ENCODE measurements around the gene NOS3. TPM values are rescaled to one million over a fixed set of nuclear protein-coding genes. Genes with fewer than 3 reads are reported as not detected.

The NOS3 gene
- total RNA-seq, 1 experiment from 2014 or later = 0.66 TPM

DNA sequence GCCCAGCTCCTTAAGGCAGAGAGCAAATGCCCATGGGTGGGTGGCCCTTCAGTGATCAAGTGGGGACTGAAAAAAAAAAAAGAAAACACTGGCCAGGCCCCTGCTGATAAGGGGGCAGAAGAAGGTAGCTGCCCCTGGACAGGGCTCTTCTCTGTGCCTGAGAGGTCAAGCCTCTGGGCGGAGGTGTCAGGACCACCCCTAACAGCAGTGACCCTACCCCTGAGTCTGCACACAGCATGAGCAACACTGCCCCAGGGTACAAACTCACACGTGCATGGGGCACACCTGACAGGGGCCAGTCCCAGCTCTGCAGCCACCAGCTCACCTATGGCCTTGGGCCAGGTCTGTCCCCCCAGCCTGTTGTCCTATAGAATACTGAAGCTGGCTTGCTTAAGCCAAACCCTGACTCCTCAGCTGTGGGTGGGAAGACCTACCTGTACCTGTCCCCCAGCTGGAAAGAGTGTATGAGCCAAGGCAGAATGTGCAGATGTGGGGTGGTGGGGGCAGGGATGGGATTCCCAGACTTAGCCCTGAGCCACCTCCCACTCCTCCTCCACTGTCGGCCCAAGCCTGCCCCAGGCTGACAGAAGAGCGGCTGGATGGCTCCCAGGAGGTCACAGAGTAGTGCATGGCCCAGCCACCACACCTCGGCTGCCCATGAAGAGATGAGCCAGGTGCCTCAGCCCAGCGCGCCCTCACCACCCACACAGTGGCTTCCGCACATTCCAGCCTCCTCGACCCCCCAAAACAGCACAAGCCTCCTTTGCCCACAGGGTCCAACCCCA, 36.4 kb upstream of the NOS3 start:
- no peaks in the 10 kb centered on the region for H3K9me3 ChIP-seq (ENCODE audit: low read length)
- H3K27ac ChIP-seq (ENCODE audit: low read length) = no peak overlapping the region
- DNase-seq = no peak
- H3K27me3 ChIP-seq (ENCODE audit: low read length) = no peaks in the 10 kb centered on the region
- ChIA-PET CTCF (no interaction called here), POLR2A (ENCODE audit: unreplicated experiment) (no interaction called here)
- no peaks in the 10 kb centered on the region for H3K9me2 ChIP-seq (replicated peaks; ENCODE audit: low read length)
- no TSS peak for BruUV-seq (replicated peaks)
- no peaks in the 10 kb centered on the region for H3K36me3 ChIP-seq (ENCODE audit: low read depth, low read length)
- H3K4me3 ChIP-seq (ENCODE audit: low read length) = no peak overlapping the region
- H3F3A ChIP-seq (ENCODE audit: low read length, unreplicated experiment) = no peaks in the 10 kb centered on the region
- no peaks in the 10 kb centered on the region for H3K4me1 ChIP-seq (ENCODE audit: insufficient read depth, low read length)
- no peak for ATAC-seq
- H2AFZ ChIP-seq (ENCODE audit: low read length) = no peak overlapping the region
- no peaks in the 10 kb centered on the region for H3K79me2 ChIP-seq (ENCODE audit: low read length)
- TF ChIP-seq, protein P1, sequence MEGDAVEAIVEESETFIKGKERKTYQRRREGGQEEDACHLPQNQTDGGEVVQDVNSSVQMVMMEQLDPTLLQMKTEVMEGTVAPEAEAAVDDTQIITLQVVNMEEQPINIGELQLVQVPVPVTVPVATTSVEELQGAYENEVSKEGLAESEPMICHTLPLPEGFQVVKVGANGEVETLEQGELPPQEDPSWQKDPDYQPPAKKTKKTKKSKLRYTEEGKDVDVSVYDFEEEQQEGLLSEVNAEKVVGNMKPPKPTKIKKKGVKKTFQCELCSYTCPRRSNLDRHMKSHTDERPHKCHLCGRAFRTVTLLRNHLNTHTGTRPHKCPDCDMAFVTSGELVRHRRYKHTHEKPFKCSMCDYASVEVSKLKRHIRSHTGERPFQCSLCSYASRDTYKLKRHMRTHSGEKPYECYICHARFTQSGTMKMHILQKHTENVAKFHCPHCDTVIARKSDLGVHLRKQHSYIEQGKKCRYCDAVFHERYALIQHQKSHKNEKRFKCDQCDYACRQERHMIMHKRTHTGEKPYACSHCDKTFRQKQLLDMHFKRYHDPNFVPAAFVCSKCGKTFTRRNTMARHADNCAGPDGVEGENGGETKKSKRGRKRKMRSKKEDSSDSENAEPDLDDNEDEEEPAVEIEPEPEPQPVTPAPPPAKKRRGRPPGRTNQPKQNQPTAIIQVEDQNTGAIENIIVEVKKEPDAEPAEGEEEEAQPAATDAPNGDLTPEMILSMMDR (conservative IDR thresholded peaks at IDR 0.05; ENCODE audit: low read depth, low read length) = no peak
- TF ChIP-seq EZH2 (IDR thresholded peaks at IDR 0.05; ENCODE audit: low read length, unreplicated experiment) = no peak
- TF ChIP-seq EZH2phosphoT487 (IDR thresholded peaks at IDR 0.05; ENCODE audit: borderline replicate concordance, low read length) = no peak
- no peak overlapping the region for H3K4me2 ChIP-seq (ENCODE audit: low read length)
- H3K9ac ChIP-seq (ENCODE audit: low read length) = no peak overlapping the region
- intact Hi-C loops (cut with micrococcal nuclease) = no loop called here
- no peaks in the 10 kb centered on the region for H4K20me1 ChIP-seq (ENCODE audit: low read length)

DNA sequence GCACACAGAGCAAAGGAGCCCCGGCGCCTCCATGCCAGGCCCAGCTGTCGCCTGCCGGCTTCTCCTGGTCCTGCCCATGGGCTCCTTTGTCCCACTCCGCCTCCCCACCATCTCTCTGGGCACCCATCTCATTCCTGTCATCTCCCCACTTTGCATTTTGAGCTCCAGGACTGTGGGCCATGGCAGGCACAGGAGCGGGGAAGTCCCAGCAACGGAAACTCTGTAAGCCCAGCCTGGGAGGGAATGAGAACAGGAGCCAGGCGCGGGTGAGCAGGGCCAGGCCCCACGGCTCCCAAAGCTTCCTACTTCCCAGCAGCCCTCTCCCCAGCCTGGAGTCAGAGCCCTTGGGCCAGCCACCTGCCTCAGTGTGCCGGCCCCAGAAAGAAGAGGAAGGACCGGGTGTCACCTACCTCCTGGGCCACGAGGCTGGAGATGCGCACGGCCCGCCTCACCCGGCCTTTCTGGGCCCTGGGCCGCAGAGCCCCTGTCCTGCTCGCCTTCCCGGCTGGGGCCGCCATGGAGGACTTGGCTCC, 35.8 kb upstream of the NOS3 start:
- Histone ChIP-seq H3K36me3 (ENCODE audit: low read depth, low read length) (no peaks in the 10 kb centered on the region), H3K9me3 (ENCODE audit: low read length) (no peaks in the 10 kb centered on the region), H4K20me1 (ENCODE audit: low read length) (no peaks in the 10 kb centered on the region), H3K4me3 (ENCODE audit: low read length) (no peak overlapping the region), H3K9ac (ENCODE audit: low read length) (no peak overlapping the region), H3K4me1 (ENCODE audit: insufficient read depth, low read length) (no peaks in the 10 kb centered on the region), H3K9me2 (replicated peaks; ENCODE audit: low read length) (no peaks in the 10 kb centered on the region), H3F3A (ENCODE audit: low read length, unreplicated experiment) (no peaks in the 10 kb centered on the region), H3K27me3 (ENCODE audit: low read length) (no peaks in the 10 kb centered on the region), H2AFZ (ENCODE audit: low read length) (no peak overlapping the region), H3K27ac (ENCODE audit: low read length) (no peak overlapping the region), H3K79me2 (ENCODE audit: low read length) (no peaks in the 10 kb centered on the region), H3K4me2 (ENCODE audit: low read length) (no peak overlapping the region)
- ChIA-PET POLR2A (ENCODE audit: unreplicated experiment) (no interaction called here), CTCF (no interaction called here)
- ATAC-seq (no peak), DNase-seq (no peak)
- intact Hi-C loops (cut with micrococcal nuclease) = no loop called here
- no TSS peak for BruUV-seq (replicated peaks)
- no peak for TF ChIP-seq EZH2phosphoT487 (IDR thresholded peaks at IDR 0.05; ENCODE audit: borderline replicate concordance, low read length)
- TF ChIP-seq EZH2 (IDR thresholded peaks at IDR 0.05; ENCODE audit: low read length, unreplicated experiment) = no peak
- TF ChIP-seq, protein P1 (conservative IDR thresholded peaks at IDR 0.05; ENCODE audit: low read depth, low read length) = no peak
